Thoracic aorta (tissue), 2 donors: ENCODE measurements around the gene KDM2B. TPM values are rescaled to one million over a fixed set of nuclear protein-coding genes. Genes with fewer than 3 reads are reported as not detected.
"Not testable (repeated sequence)": the region's sequence is repeated elsewhere in the genome, so short reads cannot be mapped to it uniquely, and the experiment has no call there.

Source experiments
- ATAC-seq: fragments of 150-250 bp; one replicate; pipeline ENCODE4 v1.8.0; 2017; ENCODE audit warnings: low read depth; ENCODE audit not compliant: insufficient number of reproducible peaks, low FRiP score
- DNase-seq: peaks from one replicate; pipeline ENCODE4 v3.0.0-alpha.2; 2020; ENCODE audit warnings: low spot score
- H3K27ac ChIP-seq, 2 donors: fragments of 200-600 bp; sonication (generic); 1 replicate in 1 of 2; 2 replicates in 1 of 2; pipeline ENCODE4 v1.5.1; 2016; ENCODE audit warnings: mild to moderate bottlenecking in 2 of 2, moderate library complexity in 2 of 2
- H3K27me3 ChIP-seq: fragments of 200-600 bp; sonication (generic); replicated peaks from 2 replicates; pipeline ENCODE4 v1.6.0; 2016; ENCODE audit warnings: mild to moderate bottlenecking; ENCODE audit not compliant: insufficient read depth
- H3K36me3 ChIP-seq: fragments of 200-600 bp; sonication (generic); one replicate; pipeline ENCODE4 v1.5.1; 2016
- H3K4me1 ChIP-seq, 2 donors: fragments of 200-600 bp; sonication (generic); 1 replicate in 1 of 2; 2 replicates in 1 of 2; pipeline versions ENCODE4 v1.5.1 to v1.6.0; 2016; ENCODE audit warnings: low read depth in 2 of 2, mild to moderate bottlenecking in 1 of 2; ENCODE audit not compliant: control insufficient read depth in 1 of 2
- H3K4me3 ChIP-seq: fragments of 200-600 bp; sonication (generic); 2 replicates; pipeline ENCODE4 v1.5.1; 2016; ENCODE audit warnings: mild to moderate bottlenecking
- H3K9me3 ChIP-seq: fragments of 200-600 bp; sonication (generic); 2 replicates; pipeline ENCODE4 v1.5.1; 2016
- total RNA-seq, 2 donors: library from RNA; depleted of rRNA; stranded (reverse); fragments of >200 nt; gene quantifications; one replicate each; pipeline versions ENCODE4 v1.1.0 to v1.2.3, GENCODE V29; 2016
- TF ChIP-seq, protein P1 (sequence below): fragments of 200-600 bp; sonication (generic); IDR thresholded peaks from one replicate; pipeline ENCODE4 v1.5.1; 2019; ENCODE audit warnings: antibody characterized with exemption

Gene KDM2B
- total RNA-seq, 2 donors from 2014 or later, result 15.0 to 22.5 TPM

DNA sequence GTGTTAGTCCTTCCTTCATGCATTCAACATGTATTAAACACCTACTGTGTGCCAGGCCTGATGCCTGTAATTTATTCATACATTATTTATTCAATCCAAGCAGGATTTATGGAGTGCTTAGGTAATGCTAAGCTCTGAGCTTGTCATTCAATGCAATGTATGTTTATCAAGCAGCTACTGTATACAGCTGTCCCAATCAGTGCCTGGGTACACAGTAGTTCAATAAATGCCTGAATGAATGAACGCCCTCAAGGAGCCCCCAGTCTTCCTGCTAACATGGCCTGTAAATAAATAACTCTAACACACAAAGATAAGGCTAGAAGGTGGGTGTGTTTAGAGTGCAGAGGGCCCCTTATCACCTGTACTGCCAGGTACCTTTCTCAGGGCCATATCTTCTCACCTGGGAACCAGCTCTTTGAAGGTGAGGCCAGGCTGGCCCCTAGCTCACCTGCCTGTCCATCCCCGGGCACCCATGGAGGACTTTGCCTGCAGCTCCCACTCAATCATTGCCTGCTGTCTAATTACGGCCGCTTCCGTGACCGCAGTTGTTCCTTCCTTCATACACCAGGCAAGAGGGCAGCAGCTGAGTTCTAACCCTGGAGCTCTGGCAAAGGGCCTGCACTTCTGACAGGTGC is 20.0 kb upstream of the KDM2B start:
- Histone ChIP-seq H3K4me1 (no peaks in the 10 kb centered on the region), H3K36me3 (no peaks in the 10 kb centered on the region)

GRCh38 chr12:121596526-121596925 is 15.7 kb upstream of the KDM2B start:
- DNase-seq (no peak), ATAC-seq (no peak)
- Histone ChIP-seq H3K9me3 (no peaks in the 10 kb centered on the region), H3K4me3 (no peak overlapping the region), H3K4me1 (no peaks in the 10 kb centered on the region), H3K27me3 (no peaks in the 10 kb centered on the region), H3K27ac (no peak overlapping the region), H3K36me3 (no peaks in the 10 kb centered on the region)
- TF ChIP-seq, protein P1, sequence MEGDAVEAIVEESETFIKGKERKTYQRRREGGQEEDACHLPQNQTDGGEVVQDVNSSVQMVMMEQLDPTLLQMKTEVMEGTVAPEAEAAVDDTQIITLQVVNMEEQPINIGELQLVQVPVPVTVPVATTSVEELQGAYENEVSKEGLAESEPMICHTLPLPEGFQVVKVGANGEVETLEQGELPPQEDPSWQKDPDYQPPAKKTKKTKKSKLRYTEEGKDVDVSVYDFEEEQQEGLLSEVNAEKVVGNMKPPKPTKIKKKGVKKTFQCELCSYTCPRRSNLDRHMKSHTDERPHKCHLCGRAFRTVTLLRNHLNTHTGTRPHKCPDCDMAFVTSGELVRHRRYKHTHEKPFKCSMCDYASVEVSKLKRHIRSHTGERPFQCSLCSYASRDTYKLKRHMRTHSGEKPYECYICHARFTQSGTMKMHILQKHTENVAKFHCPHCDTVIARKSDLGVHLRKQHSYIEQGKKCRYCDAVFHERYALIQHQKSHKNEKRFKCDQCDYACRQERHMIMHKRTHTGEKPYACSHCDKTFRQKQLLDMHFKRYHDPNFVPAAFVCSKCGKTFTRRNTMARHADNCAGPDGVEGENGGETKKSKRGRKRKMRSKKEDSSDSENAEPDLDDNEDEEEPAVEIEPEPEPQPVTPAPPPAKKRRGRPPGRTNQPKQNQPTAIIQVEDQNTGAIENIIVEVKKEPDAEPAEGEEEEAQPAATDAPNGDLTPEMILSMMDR, result no peak

More for the DNA sequence above, 20.0 kb upstream of the KDM2B start:
- no peak overlapping the region for H3K4me3 ChIP-seq
- no peak overlapping the region for H3K27ac ChIP-seq
- DNase-seq, result no peak
- TF ChIP-seq, protein P1, result no peak
- H3K9me3 ChIP-seq, result no peaks in the 10 kb centered on the region
- H3K27me3 ChIP-seq, result no peaks in the 10 kb centered on the region
- ATAC-seq, result no peak

GRCh38 chr12:121595520-121595919 is 14.7 kb upstream of the KDM2B start:
- Histone ChIP-seq H3K9me3 (no peaks in the 10 kb centered on the region), H3K27ac (no peak overlapping the region), H3K27me3 (no peaks in the 10 kb centered on the region), H3K4me1 (peaks cover 4 to 6% of the 10 kb centered on the region in 2 donors), H3K36me3 (no peaks in the 10 kb centered on the region), H3K4me3 (no peak overlapping the region)
- TF ChIP-seq, protein P1, result no peak
- DNase-seq, result no peak
- no peak for ATAC-seq

DNA sequence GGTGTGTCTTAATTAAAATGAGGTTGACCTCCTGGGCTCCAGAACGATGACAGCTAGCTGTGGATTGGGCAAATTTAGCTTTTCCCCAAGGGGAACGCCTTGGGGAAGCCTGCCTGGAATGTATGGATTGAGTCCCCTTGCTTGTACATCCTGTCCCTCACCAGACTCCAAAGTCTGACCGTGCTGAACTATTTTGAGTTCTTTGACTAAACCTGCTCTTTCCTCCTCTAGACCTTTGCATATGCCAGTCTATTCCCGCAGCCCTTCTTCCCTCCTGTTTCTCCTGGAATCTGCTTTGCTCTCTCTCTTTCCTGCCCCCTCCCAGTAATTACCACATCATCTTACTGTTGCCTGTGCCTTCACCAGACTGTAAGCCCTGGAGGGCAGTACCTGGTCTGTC is 11.5 kb upstream of the KDM2B start:
- Histone ChIP-seq H3K9me3 (no peaks in the 10 kb centered on the region), H3K4me1 (peaks cover 4 to 11% of the 10 kb centered on the region in 2 donors), H3K36me3 (no peaks in the 10 kb centered on the region), H3K27me3 (no peaks in the 10 kb centered on the region), H3K27ac (no peak overlapping the region), H3K4me3 (no peak overlapping the region)
- TF ChIP-seq, protein P1, result no peak
- DNase-seq (no peak), ATAC-seq (no peak)

DNA sequence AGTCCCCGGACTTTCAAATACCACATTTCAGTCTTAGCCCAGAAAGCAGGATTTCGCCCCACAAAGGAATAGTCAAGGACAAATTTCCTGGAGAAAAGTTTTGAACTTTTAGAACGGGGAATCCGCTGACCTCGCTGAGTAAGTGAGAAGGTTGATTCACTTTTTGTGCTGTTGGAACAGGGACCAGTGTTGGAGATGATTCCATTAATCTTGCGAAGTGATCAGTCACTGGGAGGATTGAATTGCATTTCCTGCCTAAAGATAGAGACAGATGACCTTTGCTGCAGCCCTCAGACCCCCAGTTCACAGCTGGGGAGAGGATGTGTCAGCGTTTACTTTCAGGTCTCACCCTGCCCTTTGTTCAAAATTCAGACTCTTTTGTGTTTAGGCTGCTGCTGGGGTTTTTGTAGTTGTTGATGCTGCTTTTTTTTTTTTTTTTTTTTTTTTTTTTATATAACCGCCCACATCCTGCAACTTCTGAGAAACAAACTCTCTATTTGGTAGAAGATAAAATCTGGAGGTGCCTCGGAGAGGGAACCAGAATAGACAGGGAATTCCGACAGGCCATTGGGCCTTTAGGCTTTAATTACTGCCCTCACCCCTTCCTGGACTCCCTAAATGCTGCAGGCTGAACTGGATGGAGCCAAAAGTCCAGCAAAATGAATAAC is 9.8 kb upstream of the KDM2B start:
- ATAC-seq (no peak), DNase-seq (no peak)
- H3K27me3 ChIP-seq, result no peaks in the 10 kb centered on the region
- H3K4me1 ChIP-seq, result peaks cover 4 to 18% of the 10 kb centered on the region in 2 donors
- peak overlapping the region; percentile 63 to 69 for H3K27ac ChIP-seq
- peak overlapping the region; percentile 76 for H3K4me3 ChIP-seq
- no peaks in the 10 kb centered on the region for H3K9me3 ChIP-seq
- TF ChIP-seq, protein P1, result no peak
- no peaks in the 10 kb centered on the region for H3K36me3 ChIP-seq

GRCh38 chr12:121584885-121585284 is 4.1 kb upstream of the KDM2B start:
- H3K4me3 ChIP-seq, H3K9me3 ChIP-seq: not testable (repeated sequence)
- H3K4me1 ChIP-seq, result peaks cover 16 to 33% of the 10 kb centered on the region in 2 donors

DNA sequence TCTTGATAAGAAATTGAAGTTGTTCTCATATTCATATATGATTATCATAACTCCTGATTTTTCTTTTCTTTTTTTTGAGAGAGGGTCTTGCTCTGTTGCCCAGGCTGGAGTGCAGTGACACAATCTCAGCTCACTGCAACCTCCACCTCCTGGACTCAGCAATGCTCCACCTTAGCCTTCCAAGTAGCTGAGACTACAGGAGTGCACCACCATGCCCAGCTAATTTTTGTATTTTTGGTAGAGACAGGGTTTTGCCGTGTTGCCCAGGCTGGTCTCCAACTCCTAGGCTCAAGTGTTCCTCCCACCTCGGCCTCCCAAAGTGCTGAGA is 2.5 kb upstream of the KDM2B start:
- H3K9me3 ChIP-seq, H3K36me3 ChIP-seq, H3K4me3 ChIP-seq, H3K27me3 ChIP-seq, H3K27ac ChIP-seq, DNase-seq, ATAC-seq: not testable (repeated sequence)
- peaks cover 16 to 41% of the 10 kb centered on the region in 2 donors for H3K4me1 ChIP-seq

More at GRCh38 chr12:121584885-121585284, 4.1 kb upstream of the KDM2B start:
- DNase-seq, H3K27me3 ChIP-seq, ATAC-seq, H3K36me3 ChIP-seq, H3K27ac ChIP-seq: not testable (repeated sequence)
